Measurements from ENCODE around the gene CPVL.
A peak's percentile ranks its signal among the peaks of the same experiment; 100 is the strongest.

Gene CPVL

GRCh38 chr7:29154076-29154475, 7.7 kb upstream of the CPVL start:
- DNase-seq = no peak

GRCh38 chr7:29150856-29151255, 4.5 kb upstream of the CPVL start:
- DNase-seq = no peak

GRCh38 chr7:29149036-29149435, 2.7 kb upstream of the CPVL start:
- DNase-seq = no peak

- DNase-seq = no peak
Observed at GRCh38 chr7:29147821-29148220, 1.5 kb upstream of the CPVL start.

- DNase-seq = no peak
Observed at GRCh38 chr7:29146888-29147609, 712 bp upstream of the CPVL start.

GRCh38 chr7:29145553-29146056, 732 bp downstream of the CPVL start:
- DNase-seq = no peak

- no peak for DNase-seq
Observed at GRCh38 chr7:29143751-29144150, 2.6 kb downstream of the CPVL start.

- DNase-seq = no peak
Observed at GRCh38 chr7:29142021-29142727, 4.2 kb downstream of the CPVL start.

- DNase-seq = no peak
Observed at GRCh38 chr7:29140873-29141468, 5.4 kb downstream of the CPVL start.

- no peak for DNase-seq
Observed at GRCh38 chr7:29139796-29140195, 6.5 kb downstream of the CPVL start.

GRCh38 chr7:29139191-29139590, 7.1 kb downstream of the CPVL start:
- DNase-seq = no peak

GRCh38 chr7:29138588-29138987, 7.7 kb downstream of the CPVL start:
- no peak for DNase-seq

- no peak for DNase-seq
Observed at GRCh38 chr7:29135846-29136245, 10.5 kb downstream of the CPVL start.

GRCh38 chr7:29132980-29133379, 13.4 kb downstream of the CPVL start:
- no peak for DNase-seq

GRCh38 chr7:29131678-29132077, 14.7 kb downstream of the CPVL start:
- DNase-seq = no peak

GRCh38 chr7:29130096-29130495, 16.2 kb downstream of the CPVL start:
- DNase-seq = no peak

- no peak for DNase-seq
Observed at GRCh38 chr7:29127527-29127926, 18.8 kb downstream of the CPVL start.

GRCh38 chr7:29126804-29127203, 19.5 kb downstream of the CPVL start:
- no peak for DNase-seq

GRCh38 chr7:29123626-29124190, 22.6 kb downstream of the CPVL start:
- DNase-seq = peak; percentile 12

GRCh38 chr7:29122759-29123158, 23.6 kb downstream of the CPVL start:
- DNase-seq = no peak

GRCh38 chr7:29122081-29122480, 24.3 kb downstream of the CPVL start:
- DNase-seq = no peak

- no peak for DNase-seq
Observed at GRCh38 chr7:29120955-29121354, 25.4 kb downstream of the CPVL start.

- no peak for DNase-seq
Observed at GRCh38 chr7:29119538-29119937, 26.8 kb downstream of the CPVL start.
